Measurements from ENCODE around the gene TMEM273. TPM values are rescaled to one million over a fixed set of nuclear protein-coding genes. Genes with fewer than 3 reads are reported as not detected.

TMEM273 gene
- total RNA-seq, 1 donor: not detected

- Histone ChIP-seq H3K4me3 (ENCODE audit: insufficient read depth, low read length) (no peak overlapping the region), H4K20me1 (ENCODE audit: insufficient read depth, low read length) (peaks cover 12% of the 10 kb centered on the region), H3K79me2 (ENCODE audit: insufficient read depth, low read length) (peaks cover 10% of the 10 kb centered on the region), H2AFZ (ENCODE audit: low read length) (no peak overlapping the region), H3K4me2 (ENCODE audit: insufficient read depth, low read length) (no peak overlapping the region), H3K36me3 (ENCODE audit: insufficient read depth, low read length) (no peaks in the 10 kb centered on the region), H3K9me3 (ENCODE audit: low read depth, low read length) (no peaks in the 10 kb centered on the region), H3K4me1 (ENCODE audit: insufficient read depth, low read length) (peaks cover 3% of the 10 kb centered on the region), H3K27me3 (ENCODE audit: insufficient read depth, low read length) (no peaks in the 10 kb centered on the region), H3K27ac (ENCODE audit: low read depth, low read length) (no peak overlapping the region)
- no peak for TF ChIP-seq CTCF (IDR thresholded peaks at IDR 0.05; ENCODE audit: extremely low read depth, low read depth, low read length)
- peak; percentile 92 for DNase-seq (ENCODE audit: insufficient read length, low spot score, missing footprints)
Measured at GRCh38 chr10:49106451-49106850, 81.7 kb downstream of the TMEM273 start.

GRCh38 chr10:49105076-49105475 is 83.1 kb downstream of the TMEM273 start:
- no peak for DNase-seq (ENCODE audit: insufficient read length, low spot score, missing footprints)
- Histone ChIP-seq H3K4me1 (ENCODE audit: insufficient read depth, low read length) (peaks cover 3% of the 10 kb centered on the region), H3K36me3 (ENCODE audit: insufficient read depth, low read length) (no peaks in the 10 kb centered on the region), H2AFZ (ENCODE audit: low read length) (no peak overlapping the region), H3K4me3 (ENCODE audit: insufficient read depth, low read length) (no peak overlapping the region), H3K4me2 (ENCODE audit: insufficient read depth, low read length) (no peak overlapping the region), H3K79me2 (ENCODE audit: insufficient read depth, low read length) (peaks cover 8% of the 10 kb centered on the region), H4K20me1 (ENCODE audit: insufficient read depth, low read length) (peaks cover 5% of the 10 kb centered on the region), H3K9me3 (ENCODE audit: low read depth, low read length) (no peaks in the 10 kb centered on the region), H3K27me3 (ENCODE audit: insufficient read depth, low read length) (no peaks in the 10 kb centered on the region), H3K27ac (ENCODE audit: low read depth, low read length) (no peak overlapping the region)
- no peak for TF ChIP-seq CTCF (IDR thresholded peaks at IDR 0.05; ENCODE audit: extremely low read depth, low read depth, low read length)

Other genes starting within 250 kb of the TMEM273 start
- gene LRRC18, start 248.6 kb downstream of the TMEM273 start, total RNA-seq: not detected in 2 replicates
- 10.1 and 14.1 TPM in 2 replicates for gene VSTM4, start 72.9 kb downstream of the TMEM273 start, total RNA-seq
- not detected in 2 replicates for gene FAM170B, start 54.4 kb downstream of the TMEM273 start, total RNA-seq
- gene C10orf71, start 110.8 kb upstream of the TMEM273 start, total RNA-seq: not detected in 2 replicates
- under 0.01 TPM in 1 of 2 replicates, not detected in the other for gene DRGX, start 207.7 kb upstream of the TMEM273 start, total RNA-seq